ENCODE data around the gene CFAP46.

GRCh38 chr10:132884041-132884440, 58.3 kb downstream of the CFAP46 start:
- TF ChIP-seq EZH2phosphoT487 (IDR thresholded peaks at IDR 0.05; ENCODE audit: borderline replicate concordance, low read depth, low read length) (no peak), CTCF (conservative IDR thresholded peaks at IDR 0.05; ENCODE audit: low read length) (no peak)
